ENCODE results near the gene MOG. TPM values are rescaled to one million over a fixed set of nuclear protein-coding genes. Genes with fewer than 3 reads are reported as not detected.

MOG gene
- total RNA-seq, 1 experiment from 2014 or later, result 0.55 TPM

- 0 out of 2 replicates have a peak, but pooled peaks have one; percentile 20 for TF ChIP-seq ZNF425 (CRISPR knock-in tag; conservative IDR thresholded peaks at IDR 0.05)
These were observed 9.3 kb downstream of the MOG start (continued) for GRCh38 chr6:29665942-29666825.

- peaks cover 70% of the 10 kb centered on the region for H3K4me1 Mint-ChIP-seq
- H3K4me3 Mint-ChIP-seq, result peak overlapping the region; percentile 14
- no peaks in the 10 kb centered on the region for H3K9me3 Mint-ChIP-seq
- ATAC-seq, result peak; percentile 43
- ChIA-PET POLR2A (interaction anchor here (1.7 to 2.4 kb wide), 3 partner anchors 9 to 33 kb away, joined by 6 to 14 read pairs (median 6); partner anchors contain the start of gene GABBR1), CTCF (interaction anchor here (1.0 to 2.9 kb wide), 10 partner anchors 10 to 168 kb away, joined by 3 to 107 read pairs (median 18); partner anchors contain the start of genes GABBR1 and ZFP57)
- H3K27me3 Mint-ChIP-seq (ENCODE audit: low read depth), result peaks cover 28% of the 10 kb centered on the region
- H3K27ac Mint-ChIP-seq, result peak overlapping the region; percentile 99
- no peaks in the 10 kb centered on the region for H3K36me3 Mint-ChIP-seq
- no peak for DNase-seq (ENCODE audit: low spot score)
- no peak for TF ChIP-seq ESRRA (CRISPR knock-in tag; IDR thresholded peaks at IDR 0.05; ENCODE audit: borderline replicate concordance)
- TF ChIP-seq ZNF512 (CRISPR knock-in tag; IDR thresholded peaks at IDR 0.05; ENCODE audit: borderline replicate concordance), result no peak
- no peak for TF ChIP-seq ZNF423 (CRISPR knock-in tag; IDR thresholded peaks at IDR 0.05)
- no peak for TF ChIP-seq NR2C2 (CRISPR knock-in tag; IDR thresholded peaks at IDR 0.05)
- TF ChIP-seq, protein P1, sequence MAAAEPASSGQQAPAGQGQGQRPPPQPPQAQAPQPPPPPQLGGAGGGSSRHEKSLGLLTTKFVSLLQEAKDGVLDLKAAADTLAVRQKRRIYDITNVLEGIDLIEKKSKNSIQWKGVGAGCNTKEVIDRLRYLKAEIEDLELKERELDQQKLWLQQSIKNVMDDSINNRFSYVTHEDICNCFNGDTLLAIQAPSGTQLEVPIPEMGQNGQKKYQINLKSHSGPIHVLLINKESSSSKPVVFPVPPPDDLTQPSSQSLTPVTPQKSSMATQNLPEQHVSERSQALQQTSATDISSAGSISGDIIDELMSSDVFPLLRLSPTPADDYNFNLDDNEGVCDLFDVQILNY (CRISPR knock-in tag; IDR thresholded peaks at IDR 0.05), result no peak
- TF ChIP-seq KAT7 (CRISPR knock-in tag; IDR thresholded peaks at IDR 0.05; ENCODE audit: borderline replicate concordance), result no peak
- no peak for TF ChIP-seq RELA (CRISPR knock-in tag; IDR thresholded peaks at IDR 0.05; ENCODE audit: borderline replicate concordance)
- TF ChIP-seq, protein P2, sequence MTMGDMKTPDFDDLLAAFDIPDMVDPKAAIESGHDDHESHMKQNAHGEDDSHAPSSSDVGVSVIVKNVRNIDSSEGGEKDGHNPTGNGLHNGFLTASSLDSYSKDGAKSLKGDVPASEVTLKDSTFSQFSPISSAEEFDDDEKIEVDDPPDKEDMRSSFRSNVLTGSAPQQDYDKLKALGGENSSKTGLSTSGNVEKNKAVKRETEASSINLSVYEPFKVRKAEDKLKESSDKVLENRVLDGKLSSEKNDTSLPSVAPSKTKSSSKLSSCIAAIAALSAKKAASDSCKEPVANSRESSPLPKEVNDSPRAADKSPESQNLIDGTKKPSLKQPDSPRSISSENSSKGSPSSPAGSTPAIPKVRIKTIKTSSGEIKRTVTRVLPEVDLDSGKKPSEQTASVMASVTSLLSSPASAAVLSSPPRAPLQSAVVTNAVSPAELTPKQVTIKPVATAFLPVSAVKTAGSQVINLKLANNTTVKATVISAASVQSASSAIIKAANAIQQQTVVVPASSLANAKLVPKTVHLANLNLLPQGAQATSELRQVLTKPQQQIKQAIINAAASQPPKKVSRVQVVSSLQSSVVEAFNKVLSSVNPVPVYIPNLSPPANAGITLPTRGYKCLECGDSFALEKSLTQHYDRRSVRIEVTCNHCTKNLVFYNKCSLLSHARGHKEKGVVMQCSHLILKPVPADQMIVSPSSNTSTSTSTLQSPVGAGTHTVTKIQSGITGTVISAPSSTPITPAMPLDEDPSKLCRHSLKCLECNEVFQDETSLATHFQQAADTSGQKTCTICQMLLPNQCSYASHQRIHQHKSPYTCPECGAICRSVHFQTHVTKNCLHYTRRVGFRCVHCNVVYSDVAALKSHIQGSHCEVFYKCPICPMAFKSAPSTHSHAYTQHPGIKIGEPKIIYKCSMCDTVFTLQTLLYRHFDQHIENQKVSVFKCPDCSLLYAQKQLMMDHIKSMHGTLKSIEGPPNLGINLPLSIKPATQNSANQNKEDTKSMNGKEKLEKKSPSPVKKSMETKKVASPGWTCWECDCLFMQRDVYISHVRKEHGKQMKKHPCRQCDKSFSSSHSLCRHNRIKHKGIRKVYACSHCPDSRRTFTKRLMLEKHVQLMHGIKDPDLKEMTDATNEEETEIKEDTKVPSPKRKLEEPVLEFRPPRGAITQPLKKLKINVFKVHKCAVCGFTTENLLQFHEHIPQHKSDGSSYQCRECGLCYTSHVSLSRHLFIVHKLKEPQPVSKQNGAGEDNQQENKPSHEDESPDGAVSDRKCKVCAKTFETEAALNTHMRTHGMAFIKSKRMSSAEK (CRISPR knock-in tag; IDR thresholded peaks at IDR 0.05; ENCODE audit: borderline replicate concordance), result no peak
- no peak for TF ChIP-seq GABPB1 (CRISPR knock-in tag; IDR thresholded peaks at IDR 0.05)
- no peak for TF ChIP-seq STAT6 (CRISPR knock-in tag; conservative IDR thresholded peaks at IDR 0.05; ENCODE audit: low read depth)
- TF ChIP-seq FOXP1 (CRISPR knock-in tag; IDR thresholded peaks at IDR 0.05; ENCODE audit: borderline replicate concordance), result no peak
- TF ChIP-seq GTF2I (CRISPR knock-in tag; conservative IDR thresholded peaks at IDR 0.05), result no peak
- TF ChIP-seq MAX (CRISPR knock-in tag; IDR thresholded peaks at IDR 0.05), result 0 out of 2 replicates have a peak, but pooled peaks have one; percentile 28
- TF ChIP-seq, protein P3, sequence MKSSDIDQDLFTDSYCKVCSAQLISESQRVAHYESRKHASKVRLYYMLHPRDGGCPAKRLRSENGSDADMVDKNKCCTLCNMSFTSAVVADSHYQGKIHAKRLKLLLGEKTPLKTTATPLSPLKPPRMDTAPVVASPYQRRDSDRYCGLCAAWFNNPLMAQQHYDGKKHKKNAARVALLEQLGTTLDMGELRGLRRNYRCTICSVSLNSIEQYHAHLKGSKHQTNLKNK (CRISPR knock-in tag; IDR thresholded peaks at IDR 0.05), result no peak
- TF ChIP-seq NFE2L1 (CRISPR knock-in tag; IDR thresholded peaks at IDR 0.05), result no peak
- TF ChIP-seq, protein P4, sequence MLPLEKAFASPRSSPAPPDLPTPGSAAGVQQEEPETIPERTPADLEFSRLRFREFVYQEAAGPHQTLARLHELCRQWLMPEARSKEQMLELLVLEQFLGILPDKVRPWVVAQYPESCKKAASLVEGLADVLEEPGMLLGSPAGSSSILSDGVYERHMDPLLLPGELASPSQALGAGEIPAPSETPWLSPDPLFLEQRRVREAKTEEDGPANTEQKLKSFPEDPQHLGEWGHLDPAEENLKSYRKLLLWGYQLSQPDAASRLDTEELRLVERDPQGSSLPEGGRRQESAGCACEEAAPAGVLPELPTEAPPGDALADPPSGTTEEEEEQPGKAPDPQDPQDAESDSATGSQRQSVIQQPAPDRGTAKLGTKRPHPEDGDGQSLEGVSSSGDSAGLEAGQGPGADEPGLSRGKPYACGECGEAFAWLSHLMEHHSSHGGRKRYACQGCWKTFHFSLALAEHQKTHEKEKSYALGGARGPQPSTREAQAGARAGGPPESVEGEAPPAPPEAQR (CRISPR knock-in tag; IDR thresholded peaks at IDR 0.05), result 0 out of 2 replicates have a peak, but pooled peaks have one; percentile 37
- TF ChIP-seq FOXK1 (CRISPR knock-in tag; IDR thresholded peaks at IDR 0.05), result 0 out of 2 replicates have a peak, but pooled peaks have one; percentile 27
- TF ChIP-seq, protein P5, sequence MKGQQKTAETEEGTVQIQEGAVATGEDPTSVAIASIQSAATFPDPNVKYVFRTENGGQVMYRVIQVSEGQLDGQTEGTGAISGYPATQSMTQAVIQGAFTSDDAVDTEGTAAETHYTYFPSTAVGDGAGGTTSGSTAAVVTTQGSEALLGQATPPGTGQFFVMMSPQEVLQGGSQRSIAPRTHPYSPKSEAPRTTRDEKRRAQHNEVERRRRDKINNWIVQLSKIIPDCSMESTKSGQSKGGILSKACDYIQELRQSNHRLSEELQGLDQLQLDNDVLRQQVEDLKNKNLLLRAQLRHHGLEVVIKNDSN (CRISPR knock-in tag; IDR thresholded peaks at IDR 0.05), result no peak
These were observed 9.9 kb downstream of the MOG start for GRCh38 chr6:29666826-29667130.
